ENCODE results near the gene CDC45. TPM values are rescaled to one million over a fixed set of nuclear protein-coding genes. Genes with fewer than 3 reads are reported as not detected.

Gene CDC45
- total and polyA plus RNA-seq, 2 of the 13 experiments (the other 11 are each of a cell fraction or from before 2014, with no cell fraction given) = 14.4 to 36.3 TPM

DNA sequence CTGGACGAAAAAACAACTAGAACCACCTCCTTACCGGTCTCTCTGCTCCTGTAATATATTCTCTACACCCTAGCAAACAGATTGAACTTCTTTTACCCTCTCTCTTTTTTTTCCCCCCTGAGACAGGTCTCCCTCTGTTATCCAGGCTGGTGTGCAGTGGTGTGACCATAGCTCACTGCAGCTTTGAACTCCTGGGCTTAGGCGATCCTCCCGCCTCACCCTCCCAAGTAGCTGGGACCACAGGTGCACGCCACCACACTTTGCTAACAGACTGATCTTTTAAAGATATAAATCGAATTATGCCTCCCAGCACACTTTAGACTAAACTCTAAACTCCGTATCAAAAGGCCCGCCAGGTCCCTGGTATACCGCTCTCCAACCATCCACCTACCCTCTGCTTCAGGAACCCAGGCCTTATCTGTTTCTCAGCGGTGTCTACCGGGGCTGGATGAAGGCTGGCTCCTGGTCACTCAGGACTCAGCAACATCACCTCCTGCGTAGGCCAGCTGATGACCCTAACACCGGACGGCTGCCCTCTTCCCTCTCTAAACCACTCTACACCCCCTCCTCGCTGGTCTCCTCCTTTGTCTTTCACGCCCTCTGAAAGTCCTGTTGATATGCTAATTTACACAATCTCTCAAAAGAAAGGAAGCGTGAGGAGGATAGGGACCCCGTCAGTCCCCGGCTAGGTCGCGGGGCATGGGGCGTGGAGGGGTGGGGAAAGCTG lies 33.0 kb upstream of the CDC45 start (continued):
- TF ChIP-seq, protein P1, sequence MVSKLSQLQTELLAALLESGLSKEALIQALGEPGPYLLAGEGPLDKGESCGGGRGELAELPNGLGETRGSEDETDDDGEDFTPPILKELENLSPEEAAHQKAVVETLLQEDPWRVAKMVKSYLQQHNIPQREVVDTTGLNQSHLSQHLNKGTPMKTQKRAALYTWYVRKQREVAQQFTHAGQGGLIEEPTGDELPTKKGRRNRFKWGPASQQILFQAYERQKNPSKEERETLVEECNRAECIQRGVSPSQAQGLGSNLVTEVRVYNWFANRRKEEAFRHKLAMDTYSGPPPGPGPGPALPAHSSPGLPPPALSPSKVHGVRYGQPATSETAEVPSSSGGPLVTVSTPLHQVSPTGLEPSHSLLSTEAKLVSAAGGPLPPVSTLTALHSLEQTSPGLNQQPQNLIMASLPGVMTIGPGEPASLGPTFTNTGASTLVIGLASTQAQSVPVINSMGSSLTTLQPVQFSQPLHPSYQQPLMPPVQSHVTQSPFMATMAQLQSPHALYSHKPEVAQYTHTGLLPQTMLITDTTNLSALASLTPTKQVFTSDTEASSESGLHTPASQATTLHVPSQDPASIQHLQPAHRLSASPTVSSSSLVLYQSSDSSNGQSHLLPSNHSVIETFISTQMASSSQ (IDR thresholded peaks at IDR 0.05; ENCODE audit: low read depth) = no peak
- TF ChIP-seq, protein P1 (CRISPR knock-in tag; IDR thresholded peaks at IDR 0.05; ENCODE audit: borderline replicate concordance) = 0 out of 2 replicates have a peak, but pooled peaks have one; percentile 6
- no peak for TF ChIP-seq ZNF570 (CRISPR knock-in tag; IDR thresholded peaks at IDR 0.05; ENCODE audit: borderline replicate concordance)
- TF ChIP-seq RBFOX2 (IDR thresholded peaks at IDR 0.05; ENCODE audit: low read depth, low read length) = no peak
- TF ChIP-seq KDM5A (IDR thresholded peaks at IDR 0.05; ENCODE audit: borderline replicate concordance, low read length) = 0 out of 2 replicates have a peak, but pooled peaks have one; percentile 12
- TF ChIP-seq FOXJ3 (CRISPR knock-in tag; IDR thresholded peaks at IDR 0.05; ENCODE audit: borderline replicate concordance) = no peak
- 0 out of 2 replicates have a peak, but pooled peaks have one; percentile 4 for TF ChIP-seq AHR (CRISPR knock-in tag; IDR thresholded peaks at IDR 0.05)
- TF ChIP-seq ZNF205 (CRISPR knock-in tag; IDR thresholded peaks at IDR 0.05) = peak; percentile 66; the same call in 1 of the 2 replicates
- no peak for TF ChIP-seq ZNF660 (CRISPR knock-in tag; IDR thresholded peaks at IDR 0.05; ENCODE audit: borderline replicate concordance, low read depth)
- TF ChIP-seq, protein P2, sequence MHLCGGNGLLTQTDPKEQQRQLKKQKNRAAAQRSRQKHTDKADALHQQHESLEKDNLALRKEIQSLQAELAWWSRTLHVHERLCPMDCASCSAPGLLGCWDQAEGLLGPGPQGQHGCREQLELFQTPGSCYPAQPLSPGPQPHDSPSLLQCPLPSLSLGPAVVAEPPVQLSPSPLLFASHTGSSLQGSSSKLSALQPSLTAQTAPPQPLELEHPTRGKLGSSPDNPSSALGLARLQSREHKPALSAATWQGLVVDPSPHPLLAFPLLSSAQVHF (CRISPR knock-in tag; IDR thresholded peaks at IDR 0.05) = no peak
- TF ChIP-seq, protein P3, sequence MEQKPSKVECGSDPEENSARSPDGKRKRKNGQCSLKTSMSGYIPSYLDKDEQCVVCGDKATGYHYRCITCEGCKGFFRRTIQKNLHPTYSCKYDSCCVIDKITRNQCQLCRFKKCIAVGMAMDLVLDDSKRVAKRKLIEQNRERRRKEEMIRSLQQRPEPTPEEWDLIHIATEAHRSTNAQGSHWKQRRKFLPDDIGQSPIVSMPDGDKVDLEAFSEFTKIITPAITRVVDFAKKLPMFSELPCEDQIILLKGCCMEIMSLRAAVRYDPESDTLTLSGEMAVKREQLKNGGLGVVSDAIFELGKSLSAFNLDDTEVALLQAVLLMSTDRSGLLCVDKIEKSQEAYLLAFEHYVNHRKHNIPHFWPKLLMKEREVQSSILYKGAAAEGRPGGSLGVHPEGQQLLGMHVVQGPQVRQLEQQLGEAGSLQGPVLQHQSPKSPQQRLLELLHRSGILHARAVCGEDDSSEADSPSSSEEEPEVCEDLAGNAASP (CRISPR knock-in tag; IDR thresholded peaks at IDR 0.05; ENCODE audit: borderline replicate concordance) = no peak
- no peak for TF ChIP-seq TCF7L2 (IDR thresholded peaks at IDR 0.05; ENCODE audit: low read depth, low read length)
- TF ChIP-seq ZNF230 (CRISPR knock-in tag; IDR thresholded peaks at IDR 0.05) = no peak
- no peak for TF ChIP-seq AGO1 (IDR thresholded peaks at IDR 0.05; ENCODE audit: low read depth, low read length, poor library complexity, severe bottlenecking)
- no peak for TF ChIP-seq CREM (IDR thresholded peaks at IDR 0.05)
- no peak for TF ChIP-seq CREM (CRISPR knock-in tag; IDR thresholded peaks at IDR 0.05)

Data from HepG2 (cell line).